ENCODE results near the gene CACNG1. TPM values are rescaled to one million over a fixed set of nuclear protein-coding genes. Genes with fewer than 3 reads are reported as not detected.

CACNG1 gene
- polyA plus RNA-seq, 1 donor from 2014 or later, result 0.77 TPM

- Histone ChIP-seq H2AFZ (ENCODE audit: low read depth, low read length) (no peak overlapping the region), H3K36me3 (ENCODE audit: insufficient read depth, low read length) (no peaks in the 10 kb centered on the region), H3K27me3 (ENCODE audit: insufficient read depth, low read depth, low read length) (no peaks in the 10 kb centered on the region), H3F3A (ENCODE audit: insufficient read depth, low read length, poor library complexity, severe bottlenecking) (no peaks in the 10 kb centered on the region), H4K20me1 (ENCODE audit: insufficient read depth) (no peaks in the 10 kb centered on the region), H3K9me3 (ENCODE audit: low read length) (peaks cover 8% of the 10 kb centered on the region), H3K27ac (ENCODE audit: low read length) (no peak overlapping the region), H3K79me2 (replicated peaks; ENCODE audit: insufficient read depth, low read length) (no peaks in the 10 kb centered on the region), H3K4me2 (ENCODE audit: low read length) (no peak overlapping the region), H3K9ac (ENCODE audit: low read length) (no peak overlapping the region), H3K9me2 (ENCODE audit: insufficient read depth, low read length) (no peaks in the 10 kb centered on the region), H3K4me3 (ENCODE audit: low read length) (no peak overlapping the region)
- TF ChIP-seq EP300 (conservative IDR thresholded peaks at IDR 0.05; ENCODE audit: poor library complexity, severe bottlenecking) (no peak), EZH2 (IDR thresholded peaks at IDR 0.05; ENCODE audit: borderline replicate concordance, insufficient read depth, low read length, poor library complexity, severe bottlenecking) (no peak), TAF1 (IDR thresholded peaks at IDR 0.05; ENCODE audit: low read depth) (no peak), MXI1 (conservative IDR thresholded peaks at IDR 0.05; ENCODE audit: poor library complexity, severe bottlenecking) (no peak), REST (IDR thresholded peaks at IDR 0.05; ENCODE audit: borderline replicate concordance) (no peak), POLR2AphosphoS5 (IDR thresholded peaks at IDR 0.05) (no peak), SMC3 (conservative IDR thresholded peaks at IDR 0.05; ENCODE audit: poor library complexity) (no peak)
Observed at GRCh38 chr17:67044940-67045339, 586 bp downstream of the CACNG1 start.

GRCh38 chr17:67046398-67046797 is 2.0 kb downstream of the CACNG1 start:
- H3K27me3 ChIP-seq (ENCODE audit: insufficient read depth, low read depth, low read length), result no peaks in the 10 kb centered on the region
- no peak overlapping the region for H3K4me2 ChIP-seq (ENCODE audit: low read length)
- no peaks in the 10 kb centered on the region for H3K36me3 ChIP-seq (ENCODE audit: insufficient read depth, low read length)
- no peaks in the 10 kb centered on the region for H3K79me2 ChIP-seq (replicated peaks; ENCODE audit: insufficient read depth, low read length)
- no peak for TF ChIP-seq REST (IDR thresholded peaks at IDR 0.05; ENCODE audit: borderline replicate concordance)
- no peak for TF ChIP-seq EZH2 (IDR thresholded peaks at IDR 0.05; ENCODE audit: borderline replicate concordance, insufficient read depth, low read length, poor library complexity, severe bottlenecking)
- TF ChIP-seq EP300 (conservative IDR thresholded peaks at IDR 0.05; ENCODE audit: poor library complexity, severe bottlenecking), result no peak
- TF ChIP-seq MXI1 (conservative IDR thresholded peaks at IDR 0.05; ENCODE audit: poor library complexity, severe bottlenecking), result no peak
- TF ChIP-seq RAD21 (conservative IDR thresholded peaks at IDR 0.05), result no peak
- no peak for TF ChIP-seq CTCF (IDR thresholded peaks at IDR 0.05; ENCODE audit: poor library complexity, severe bottlenecking)
- H3K9me3 ChIP-seq (ENCODE audit: low read length), result peaks cover 8% of the 10 kb centered on the region
- no peak overlapping the region for H3K4me3 ChIP-seq (ENCODE audit: low read length)
- H2AFZ ChIP-seq (ENCODE audit: low read depth, low read length), result no peak overlapping the region
- no peaks in the 10 kb centered on the region for H3F3A ChIP-seq (ENCODE audit: insufficient read depth, low read length, poor library complexity, severe bottlenecking)
- no peak overlapping the region for H3K9ac ChIP-seq (ENCODE audit: low read length)
- no peak overlapping the region for H3K27ac ChIP-seq (ENCODE audit: low read length)
- H3K9me2 ChIP-seq (ENCODE audit: insufficient read depth, low read length), result no peaks in the 10 kb centered on the region
- no peaks in the 10 kb centered on the region for H4K20me1 ChIP-seq (ENCODE audit: insufficient read depth)

Data from neural cell (in vitro differentiated cells).